CD4-positive, alpha-beta T cell treated with Interleukin-1 beta for 1 hour (primary cell): ENCODE data around the gene GLRA1.

Source experiments
- DNase-seq, 2 donors: peaks; one replicate each; pipeline ENCODE4 v3.0.0-alpha.2; 2020 to 2022

The GLRA1 gene

GRCh38 chr5:151924564-151925301, at the start of gene GLRA1:
TSS of gene GLRA1 (minus strand) at chr5:151924851. CDS start at chr5:151924549, 302 bp downstream.
- DNase-seq: peak in 1 of 2 donors; percentile 46

- DNase-seq: no peak
Measured at GRCh38 chr5:151970885-151971284, 46.2 kb upstream of the GLRA1 start.

- no peak for DNase-seq
Measured at GRCh38 chr5:151967865-151968264, 43.2 kb upstream of the GLRA1 start.

- no peak for DNase-seq
Measured at GRCh38 chr5:151966046-151966445, 41.4 kb upstream of the GLRA1 start.

- no peak for DNase-seq
Measured at GRCh38 chr5:151964471-151964870, 39.8 kb upstream of the GLRA1 start.

GRCh38 chr5:151961557-151961956, 36.9 kb upstream of the GLRA1 start:
- DNase-seq: no peak

- DNase-seq: no peak
Measured at GRCh38 chr5:151958111-151958510, 33.5 kb upstream of the GLRA1 start.

- no peak for DNase-seq
Measured at GRCh38 chr5:151956725-151957124, 32.1 kb upstream of the GLRA1 start.

- no peak for DNase-seq
Measured at GRCh38 chr5:151954255-151954654, 29.6 kb upstream of the GLRA1 start.

- no peak for DNase-seq
Measured at GRCh38 chr5:151953833-151954232, 29.2 kb upstream of the GLRA1 start.

- no peak for DNase-seq
Measured at GRCh38 chr5:151952238-151952637, 27.6 kb upstream of the GLRA1 start.

- DNase-seq: no peak
Measured at GRCh38 chr5:151950706-151951105, 26.1 kb upstream of the GLRA1 start.

GRCh38 chr5:151949701-151950308, 25.2 kb upstream of the GLRA1 start:
- no peak for DNase-seq

- DNase-seq: no peak
Measured at GRCh38 chr5:151949113-151949512, 24.5 kb upstream of the GLRA1 start.

GRCh38 chr5:151947931-151948608, 23.4 kb upstream of the GLRA1 start:
- no peak for DNase-seq

- no peak for DNase-seq
Measured at GRCh38 chr5:151937851-151938250, 13.2 kb upstream of the GLRA1 start.

GRCh38 chr5:151935135-151935695, 10.6 kb upstream of the GLRA1 start:
- no peak for DNase-seq

- DNase-seq: no peak
Measured at GRCh38 chr5:151931260-151931659, 6.6 kb upstream of the GLRA1 start.

GRCh38 chr5:151926188-151926587, 1.5 kb upstream of the GLRA1 start:
- no peak for DNase-seq

GRCh38 chr5:151925340-151925739, 689 bp upstream of the GLRA1 start:
- DNase-seq: no peak

- DNase-seq: no peak
Measured at GRCh38 chr5:151923866-151924476, 680 bp downstream of the GLRA1 start.

GRCh38 chr5:151921916-151922315, 2.7 kb downstream of the GLRA1 start:
- DNase-seq: no peak

- DNase-seq: no peak
Measured at GRCh38 chr5:151917904-151918303, 6.7 kb downstream of the GLRA1 start.
